ENCODE results near the gene TFB1M.
"Not testable (repeated sequence)": the region's sequence is repeated elsewhere in the genome, so short reads cannot be mapped to it uniquely, and the experiment has no call there.

TFB1M gene

GRCh38 chr6:155317186-155317585, 2.9 kb upstream of the TFB1M start:
- no peak for DNase-seq (ENCODE audit: low read depth)
- TF ChIP-seq CTCF (conservative IDR thresholded peaks at IDR 0.05; ENCODE audit: low read length): peak; percentile 43
- H3K4me3 ChIP-seq (ENCODE audit: low read length): no peak overlapping the region

GRCh38 chr6:155316419-155316818, 2.1 kb upstream of the TFB1M start:
- no peak for DNase-seq (ENCODE audit: low read depth)
- no peak overlapping the region for H3K4me3 ChIP-seq (ENCODE audit: low read length)
- no peak for TF ChIP-seq CTCF (conservative IDR thresholded peaks at IDR 0.05; ENCODE audit: low read length)

GRCh38 chr6:155315516-155315871, 1.2 kb upstream of the TFB1M start:
- H3K4me3 ChIP-seq (ENCODE audit: low read length): peak overlapping the region; percentile 71
- peak; percentile 5 for DNase-seq (ENCODE audit: low read depth)
- no peak for TF ChIP-seq CTCF (conservative IDR thresholded peaks at IDR 0.05; ENCODE audit: low read length)

GRCh38 chr6:155314773-155315515, 660 bp upstream of the TFB1M start:
- peak; percentile 83 for DNase-seq (ENCODE audit: low read depth)
- TF ChIP-seq CTCF (conservative IDR thresholded peaks at IDR 0.05; ENCODE audit: low read length): no peak
- peak overlapping the region; percentile 71 for H3K4me3 ChIP-seq (ENCODE audit: low read length)

GRCh38 chr6:155313602-155314091, 637 bp downstream of the TFB1M start:
- peak; percentile 7 for DNase-seq (ENCODE audit: low read depth)
- TF ChIP-seq CTCF (conservative IDR thresholded peaks at IDR 0.05; ENCODE audit: low read length): no peak
- peak overlapping the region; percentile 71 for H3K4me3 ChIP-seq (ENCODE audit: low read length)

- H3K4me3 ChIP-seq (ENCODE audit: low read length); DNase-seq (ENCODE audit: low read depth): not testable (repeated sequence)
Measured at GRCh38 chr6:155312950-155313349, 1.3 kb downstream of the TFB1M start.

- no peak overlapping the region for H3K4me3 ChIP-seq (ENCODE audit: low read length)
- no peak for TF ChIP-seq CTCF (conservative IDR thresholded peaks at IDR 0.05; ENCODE audit: low read length)
- no peak for DNase-seq (ENCODE audit: low read depth)
Measured at GRCh38 chr6:155311583-155311982, 2.7 kb downstream of the TFB1M start.
